ENCODE results near the gene FBL.

GRCh38 chr19:39841041-39841440 is 5.1 kb downstream of the FBL start:
- TF ChIP-seq, protein P1, sequence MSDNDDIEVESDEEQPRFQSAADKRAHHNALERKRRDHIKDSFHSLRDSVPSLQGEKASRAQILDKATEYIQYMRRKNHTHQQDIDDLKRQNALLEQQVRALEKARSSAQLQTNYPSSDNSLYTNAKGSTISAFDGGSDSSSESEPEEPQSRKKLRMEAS (CRISPR knock-in tag; IDR thresholded peaks at IDR 0.05), result no peak
- TF ChIP-seq, protein P2, sequence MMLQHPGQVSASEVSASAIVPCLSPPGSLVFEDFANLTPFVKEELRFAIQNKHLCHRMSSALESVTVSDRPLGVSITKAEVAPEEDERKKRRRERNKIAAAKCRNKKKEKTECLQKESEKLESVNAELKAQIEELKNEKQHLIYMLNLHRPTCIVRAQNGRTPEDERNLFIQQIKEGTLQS (CRISPR knock-in tag; conservative IDR thresholded peaks at IDR 0.05), result no peak
- TF ChIP-seq CTCF (IDR thresholded peaks at IDR 0.05) (no peak), USF1 (CRISPR knock-in tag; IDR thresholded peaks at IDR 0.05) (no peak), CBFB (CRISPR knock-in tag; IDR thresholded peaks at IDR 0.05; ENCODE audit: low read depth) (no peak), ZNF121 (CRISPR knock-in tag; IDR thresholded peaks at IDR 0.05) (peak; percentile 44; the same call in 1 of the 2 replicates), TEAD1 (CRISPR knock-in tag; IDR thresholded peaks at IDR 0.05) (no peak)
- TF ChIP-seq, protein P3, sequence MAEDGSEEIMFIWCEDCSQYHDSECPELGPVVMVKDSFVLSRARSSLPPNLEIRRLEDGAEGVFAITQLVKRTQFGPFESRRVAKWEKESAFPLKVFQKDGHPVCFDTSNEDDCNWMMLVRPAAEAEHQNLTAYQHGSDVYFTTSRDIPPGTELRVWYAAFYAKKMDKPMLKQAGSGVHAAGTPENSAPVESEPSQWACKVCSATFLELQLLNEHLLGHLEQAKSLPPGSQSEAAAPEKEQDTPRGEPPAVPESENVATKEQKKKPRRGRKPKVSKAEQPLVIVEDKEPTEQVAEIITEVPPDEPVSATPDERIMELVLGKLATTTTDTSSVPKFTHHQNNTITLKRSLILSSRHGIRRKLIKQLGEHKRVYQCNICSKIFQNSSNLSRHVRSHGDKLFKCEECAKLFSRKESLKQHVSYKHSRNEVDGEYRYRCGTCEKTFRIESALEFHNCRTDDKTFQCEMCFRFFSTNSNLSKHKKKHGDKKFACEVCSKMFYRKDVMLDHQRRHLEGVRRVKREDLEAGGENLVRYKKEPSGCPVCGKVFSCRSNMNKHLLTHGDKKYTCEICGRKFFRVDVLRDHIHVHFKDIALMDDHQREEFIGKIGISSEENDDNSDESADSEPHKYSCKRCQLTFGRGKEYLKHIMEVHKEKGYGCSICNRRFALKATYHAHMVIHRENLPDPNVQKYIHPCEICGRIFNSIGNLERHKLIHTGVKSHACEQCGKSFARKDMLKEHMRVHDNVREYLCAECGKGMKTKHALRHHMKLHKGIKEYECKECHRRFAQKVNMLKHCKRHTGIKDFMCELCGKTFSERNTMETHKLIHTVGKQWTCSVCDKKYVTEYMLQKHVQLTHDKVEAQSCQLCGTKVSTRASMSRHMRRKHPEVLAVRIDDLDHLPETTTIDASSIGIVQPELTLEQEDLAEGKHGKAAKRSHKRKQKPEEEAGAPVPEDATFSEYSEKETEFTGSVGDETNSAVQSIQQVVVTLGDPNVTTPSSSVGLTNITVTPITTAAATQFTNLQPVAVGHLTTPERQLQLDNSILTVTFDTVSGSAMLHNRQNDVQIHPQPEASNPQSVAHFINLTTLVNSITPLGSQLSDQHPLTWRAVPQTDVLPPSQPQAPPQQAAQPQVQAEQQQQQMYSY (CRISPR knock-in tag; IDR thresholded peaks at IDR 0.05), result no peak
- TF ChIP-seq, protein P4, sequence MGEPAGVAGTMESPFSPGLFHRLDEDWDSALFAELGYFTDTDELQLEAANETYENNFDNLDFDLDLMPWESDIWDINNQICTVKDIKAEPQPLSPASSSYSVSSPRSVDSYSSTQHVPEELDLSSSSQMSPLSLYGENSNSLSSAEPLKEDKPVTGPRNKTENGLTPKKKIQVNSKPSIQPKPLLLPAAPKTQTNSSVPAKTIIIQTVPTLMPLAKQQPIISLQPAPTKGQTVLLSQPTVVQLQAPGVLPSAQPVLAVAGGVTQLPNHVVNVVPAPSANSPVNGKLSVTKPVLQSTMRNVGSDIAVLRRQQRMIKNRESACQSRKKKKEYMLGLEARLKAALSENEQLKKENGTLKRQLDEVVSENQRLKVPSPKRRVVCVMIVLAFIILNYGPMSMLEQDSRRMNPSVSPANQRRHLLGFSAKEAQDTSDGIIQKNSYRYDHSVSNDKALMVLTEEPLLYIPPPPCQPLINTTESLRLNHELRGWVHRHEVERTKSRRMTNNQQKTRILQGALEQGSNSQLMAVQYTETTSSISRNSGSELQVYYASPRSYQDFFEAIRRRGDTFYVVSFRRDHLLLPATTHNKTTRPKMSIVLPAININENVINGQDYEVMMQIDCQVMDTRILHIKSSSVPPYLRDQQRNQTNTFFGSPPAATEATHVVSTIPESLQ (CRISPR knock-in tag; IDR thresholded peaks at IDR 0.05), result no peak
- TF ChIP-seq, protein P5, sequence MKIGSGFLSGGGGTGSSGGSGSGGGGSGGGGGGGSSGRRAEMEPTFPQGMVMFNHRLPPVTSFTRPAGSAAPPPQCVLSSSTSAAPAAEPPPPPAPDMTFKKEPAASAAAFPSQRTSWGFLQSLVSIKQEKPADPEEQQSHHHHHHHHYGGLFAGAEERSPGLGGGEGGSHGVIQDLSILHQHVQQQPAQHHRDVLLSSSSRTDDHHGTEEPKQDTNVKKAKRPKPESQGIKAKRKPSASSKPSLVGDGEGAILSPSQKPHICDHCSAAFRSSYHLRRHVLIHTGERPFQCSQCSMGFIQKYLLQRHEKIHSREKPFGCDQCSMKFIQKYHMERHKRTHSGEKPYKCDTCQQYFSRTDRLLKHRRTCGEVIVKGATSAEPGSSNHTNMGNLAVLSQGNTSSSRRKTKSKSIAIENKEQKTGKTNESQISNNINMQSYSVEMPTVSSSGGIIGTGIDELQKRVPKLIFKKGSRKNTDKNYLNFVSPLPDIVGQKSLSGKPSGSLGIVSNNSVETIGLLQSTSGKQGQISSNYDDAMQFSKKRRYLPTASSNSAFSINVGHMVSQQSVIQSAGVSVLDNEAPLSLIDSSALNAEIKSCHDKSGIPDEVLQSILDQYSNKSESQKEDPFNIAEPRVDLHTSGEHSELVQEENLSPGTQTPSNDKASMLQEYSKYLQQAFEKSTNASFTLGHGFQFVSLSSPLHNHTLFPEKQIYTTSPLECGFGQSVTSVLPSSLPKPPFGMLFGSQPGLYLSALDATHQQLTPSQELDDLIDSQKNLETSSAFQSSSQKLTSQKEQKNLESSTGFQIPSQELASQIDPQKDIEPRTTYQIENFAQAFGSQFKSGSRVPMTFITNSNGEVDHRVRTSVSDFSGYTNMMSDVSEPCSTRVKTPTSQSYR (CRISPR knock-in tag; IDR thresholded peaks at IDR 0.05), result no peak
